Astrocyte (in vitro differentiated cells and primary cell): Measurements from ENCODE around the gene FHOD1. TPM values are rescaled to one million over a fixed set of nuclear protein-coding genes. Genes with fewer than 3 reads are reported as not detected.

Source experiments
- DNase-seq: peaks from one replicate; pipeline ENCODE4 v3.0.0-alpha.2; 2010; ENCODE audit warnings: low read depth
- FAIRE-seq: peaks from 2 replicates; lab custom pipeline; 2011; peaks lifted over from hg19 to GRCh38; lab: Jason Lieb, UNC
- H2AFZ ChIP-seq: 2 replicates; pipeline ENCODE4 v1.6.0; 2012; ENCODE audit warnings: low read depth, low read length, inconsistent platforms
- H3K27ac ChIP-seq: 2 replicates; pipeline ENCODE4 v1.5.1; 2011; ENCODE audit warnings: low read depth, low read length, inconsistent platforms
- H3K27me3 ChIP-seq: 2 replicates; pipeline ENCODE4 v1.6.0; 2011; ENCODE audit warnings: low read length, inconsistent platforms; ENCODE audit not compliant: insufficient read depth
- H3K36me3 ChIP-seq: 2 replicates; pipeline ENCODE4 v1.5.1; 2011; ENCODE audit warnings: low read length, inconsistent platforms; ENCODE audit not compliant: insufficient read depth
- H3K4me1 ChIP-seq: 2 replicates; pipeline ENCODE4 v1.5.1; 2011; ENCODE audit warnings: low read length, inconsistent platforms; ENCODE audit not compliant: insufficient read depth
- H3K4me2 ChIP-seq: 2 replicates; pipeline ENCODE4 v1.6.0; 2012; ENCODE audit warnings: low read length, inconsistent platforms
- H3K4me3 ChIP-seq: 2 replicates; pipeline ENCODE4 v1.5.1; 2011; ENCODE audit warnings: low read depth, mild to moderate bottlenecking, low read length, inconsistent platforms; ENCODE audit not compliant: insufficient read depth
- H3K79me2 ChIP-seq: 2 replicates; pipeline ENCODE4 v1.6.0; 2012; ENCODE audit warnings: mild to moderate bottlenecking, low read length, inconsistent platforms; ENCODE audit not compliant: insufficient read depth
- H3K9ac ChIP-seq: 2 replicates; pipeline ENCODE4 v1.6.0; 2012; ENCODE audit warnings: mild to moderate bottlenecking, low read length, inconsistent platforms
- H3K9me3 ChIP-seq: 2 replicates; pipeline ENCODE4 v1.5.1; 2012; ENCODE audit warnings: low read depth, mild to moderate bottlenecking, low read length, inconsistent platforms; ENCODE audit not compliant: insufficient read depth
- H4K20me1 ChIP-seq: 2 replicates; pipeline ENCODE4 v1.6.0; 2012; ENCODE audit warnings: low read length, inconsistent platforms; ENCODE audit not compliant: insufficient read depth
- H3K27ac Mint-ChIP-seq: one replicate; pipeline ENCODE4 v1.8.0; 2021; ENCODE audit warnings: mild to moderate bottlenecking, mixed read lengths; ENCODE audit not compliant: unreplicated experiment
- H3K27me3 Mint-ChIP-seq: one replicate; pipeline ENCODE4 v1.8.0; 2021; ENCODE audit warnings: low read depth, mixed read lengths; ENCODE audit not compliant: unreplicated experiment
- H3K36me3 Mint-ChIP-seq: one replicate; pipeline ENCODE4 v1.8.0; 2021; ENCODE audit warnings: low read depth, mixed read lengths; ENCODE audit not compliant: unreplicated experiment
- H3K4me1 Mint-ChIP-seq: one replicate; pipeline ENCODE4 v1.8.0; 2021; ENCODE audit warnings: low read depth, mixed read lengths; ENCODE audit not compliant: unreplicated experiment
- H3K4me3 Mint-ChIP-seq: one replicate; pipeline ENCODE4 v1.8.0; 2021; ENCODE audit warnings: mild to moderate bottlenecking, moderate library complexity, mixed read lengths; ENCODE audit not compliant: unreplicated experiment
- H3K9me3 Mint-ChIP-seq: one replicate; pipeline ENCODE4 v1.8.0; 2021; ENCODE audit warnings: mild to moderate bottlenecking, mixed read lengths; ENCODE audit not compliant: unreplicated experiment
- CTCF ChIP-seq: IDR thresholded peaks from 2 replicates; pipeline ENCODE4 v1.5.1; 2011; ENCODE audit warnings: low read depth, mild to moderate bottlenecking, inconsistent platforms, low read length, moderate library complexity; ENCODE audit not compliant: insufficient read depth
- EZH2 ChIP-seq: IDR thresholded peaks from 2 replicates; pipeline ENCODE4 v1.6.1; 2012; ENCODE audit warnings: mild to moderate bottlenecking, low read length, inconsistent platforms; ENCODE audit not compliant: insufficient read depth
- total RNA-seq: library from RNA; stranded (reverse); gene quantifications from 2 replicates; pipeline ENCODE4 v1.2.1, GENCODE V29; 2021

FHOD1 gene
- total RNA-seq, 1 donor from 2014 or later = 38.1 TPM

DNA sequence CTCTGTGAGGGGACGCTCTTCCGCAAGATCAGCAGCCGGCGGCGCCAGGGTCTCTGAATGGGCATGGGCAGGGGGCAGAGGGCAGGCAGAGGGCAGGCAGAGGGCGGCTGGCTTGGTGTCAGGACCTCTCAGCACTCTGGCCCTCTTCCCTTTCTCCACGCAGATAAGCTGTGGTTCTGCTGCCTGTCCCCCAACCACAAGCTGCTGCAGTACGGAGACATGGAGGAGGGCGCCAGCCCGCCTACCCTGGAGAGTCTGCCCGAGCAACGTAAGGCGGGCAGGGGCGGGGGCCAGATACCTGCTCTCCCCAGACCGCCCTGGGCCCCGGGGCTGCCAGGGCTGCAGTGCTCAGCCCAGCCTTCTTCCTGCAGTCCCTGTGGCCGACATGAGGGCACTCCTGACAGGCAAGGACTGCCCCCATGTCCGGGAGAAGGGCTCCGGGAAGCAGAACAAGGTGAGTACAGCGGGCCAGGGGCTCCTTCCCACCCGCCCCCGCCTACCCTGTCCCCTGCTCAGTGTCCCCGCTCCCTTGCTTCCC is 44.3 kb downstream of the FHOD1 start:
- no peak overlapping the region for H3K4me3 ChIP-seq
- no peaks in the 10 kb centered on the region for H3K79me2 ChIP-seq
- H3K27ac Mint-ChIP-seq = no peak overlapping the region
- H3K27me3 ChIP-seq = no peaks in the 10 kb centered on the region
- FAIRE-seq (no peak), DNase-seq (no peak)
- no peak for TF ChIP-seq EZH2
- no peak for TF ChIP-seq CTCF
- H3K9ac ChIP-seq = no peak overlapping the region
- no peak overlapping the region for H3K27ac ChIP-seq
- no peaks in the 10 kb centered on the region for H3K9me3 ChIP-seq
- no peaks in the 10 kb centered on the region for H3K9me3 Mint-ChIP-seq
- no peaks in the 10 kb centered on the region for H3K27me3 Mint-ChIP-seq
- H2AFZ ChIP-seq = no peak overlapping the region
- no peaks in the 10 kb centered on the region for H3K4me1 Mint-ChIP-seq
- no peak overlapping the region for H3K4me3 Mint-ChIP-seq
- peaks cover 3% of the 10 kb centered on the region for H3K36me3 Mint-ChIP-seq
- H3K36me3 ChIP-seq = no peaks in the 10 kb centered on the region
- peaks cover 11% of the 10 kb centered on the region for H3K4me1 ChIP-seq
- peaks cover 12% of the 10 kb centered on the region for H4K20me1 ChIP-seq
- H3K4me2 ChIP-seq = no peak overlapping the region

DNA sequence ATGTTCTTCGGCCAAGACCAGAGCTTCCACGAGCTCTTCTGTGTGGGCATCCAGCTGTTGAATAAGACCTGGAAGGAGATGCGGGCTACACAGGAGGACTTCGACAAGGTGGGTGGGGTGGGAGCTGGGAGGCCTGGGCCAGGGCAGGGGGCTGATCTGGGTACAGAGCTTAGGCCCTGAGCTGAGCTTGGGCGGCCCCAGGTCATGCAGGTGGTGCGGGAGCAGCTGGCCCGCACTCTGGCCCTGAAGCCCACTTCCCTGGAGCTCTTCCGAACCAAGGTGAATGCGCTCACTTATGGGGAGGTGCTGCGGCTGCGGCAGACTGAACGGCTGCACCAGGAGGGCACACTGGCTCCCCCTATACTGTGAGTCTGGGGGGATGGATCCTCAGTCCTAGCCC is 44.9 kb downstream of the FHOD1 start:
- Mint-ChIP-seq H3K27me3 (no peaks in the 10 kb centered on the region), H3K27ac (no peak overlapping the region), H3K9me3 (no peaks in the 10 kb centered on the region), H3K4me3 (no peak overlapping the region), H3K36me3 (peaks cover 3% of the 10 kb centered on the region), H3K4me1 (no peaks in the 10 kb centered on the region)
- no peak overlapping the region for H3K9ac ChIP-seq
- no peak for DNase-seq
- peaks cover 18% of the 10 kb centered on the region for H4K20me1 ChIP-seq
- peaks cover 5% of the 10 kb centered on the region for H3K4me1 ChIP-seq
- no peak overlapping the region for H3K4me3 ChIP-seq
- no peak overlapping the region for H3K27ac ChIP-seq
- no peaks in the 10 kb centered on the region for H3K27me3 ChIP-seq
- no peak overlapping the region for H3K4me2 ChIP-seq
- no peak overlapping the region for H2AFZ ChIP-seq
- H3K9me3 ChIP-seq = no peaks in the 10 kb centered on the region
- TF ChIP-seq EZH2 = no peak
- no peak for TF ChIP-seq CTCF
- FAIRE-seq = no peak
- H3K36me3 ChIP-seq = peaks cover 2% of the 10 kb centered on the region
- no peaks in the 10 kb centered on the region for H3K79me2 ChIP-seq

DNA sequence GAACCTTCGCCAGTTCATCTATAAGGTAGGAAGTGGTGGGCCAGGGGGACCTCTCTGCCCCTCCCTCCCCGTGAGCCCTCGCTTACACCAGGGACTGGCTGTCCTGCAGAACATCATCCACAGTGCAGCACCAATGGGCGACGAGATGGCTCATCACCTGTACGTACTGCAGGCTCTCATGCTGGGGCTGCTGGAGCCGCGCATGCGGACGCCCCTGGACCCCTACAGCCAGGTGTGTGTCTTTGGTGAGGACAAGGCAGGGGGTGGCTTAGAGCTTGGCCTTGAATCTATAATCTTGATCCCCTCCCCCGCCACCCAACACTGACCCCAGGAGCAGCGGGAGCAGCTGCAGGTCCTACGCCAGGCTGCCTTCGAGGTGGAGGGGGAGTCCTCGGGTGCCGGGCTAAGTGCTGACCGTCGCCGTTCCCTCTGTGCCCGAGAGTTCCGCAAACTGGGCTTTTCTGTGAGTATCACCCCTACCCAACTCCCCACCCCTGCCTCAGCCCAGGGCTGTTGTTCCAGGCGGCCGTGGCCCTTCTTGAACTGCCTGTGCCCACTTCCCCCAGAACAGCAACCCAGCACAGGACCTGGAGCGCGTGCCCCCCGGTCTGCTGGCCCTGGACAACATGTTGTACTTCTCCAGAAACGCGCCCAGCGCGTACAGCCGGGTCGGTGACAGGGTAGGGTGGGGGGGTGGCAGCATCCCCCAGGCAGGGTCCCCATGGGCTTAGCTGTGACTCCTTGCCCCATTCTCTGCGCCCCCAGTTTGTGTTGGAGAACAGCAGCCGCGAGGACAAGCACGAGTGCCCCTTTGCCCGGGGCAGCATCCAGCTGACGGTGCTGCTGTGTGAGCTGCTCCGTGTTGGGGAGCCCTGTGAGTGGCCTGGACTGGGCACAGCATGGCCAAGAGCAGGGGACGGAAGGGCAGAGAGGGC is 45.6 kb downstream of the FHOD1 start:
- Mint-ChIP-seq H3K27me3 (no peaks in the 10 kb centered on the region), H3K4me3 (no peak overlapping the region), H3K36me3 (peaks cover 5% of the 10 kb centered on the region), H3K9me3 (no peaks in the 10 kb centered on the region), H3K4me1 (peaks cover 2% of the 10 kb centered on the region), H3K27ac (no peak overlapping the region)
- H3K4me1 ChIP-seq = no peaks in the 10 kb centered on the region
- FAIRE-seq (no peak), DNase-seq (no peak)
- TF ChIP-seq CTCF (no peak), EZH2 (no peak)
- no peak overlapping the region for H3K4me2 ChIP-seq
- H3K36me3 ChIP-seq = peaks cover 7% of the 10 kb centered on the region
- H3K27ac ChIP-seq = no peak overlapping the region
- H3K9me3 ChIP-seq = no peaks in the 10 kb centered on the region
- H3K4me3 ChIP-seq = no peak overlapping the region
- no peak overlapping the region for H3K9ac ChIP-seq
- peaks cover 25% of the 10 kb centered on the region for H4K20me1 ChIP-seq
- peaks cover 3% of the 10 kb centered on the region for H3K79me2 ChIP-seq
- H3K27me3 ChIP-seq = no peaks in the 10 kb centered on the region
- no peak overlapping the region for H2AFZ ChIP-seq
